VCaP (cell line): Measurements from ENCODE around the gene MFNG.

Experiments
- H3K27ac ChIP-seq: fragments of 450-650 bp; 2 replicates; pipeline ENCODE4 v1.5.1; 2017
- CTCF ChIP-seq: fragments of 450-650 bp; conservative IDR thresholded peaks from 2 replicates; pipeline ENCODE4 v1.5.1; 2017; ENCODE audit warnings: mild to moderate bottlenecking, moderate library complexity

Gene MFNG

GRCh38 chr22:37423283-37423682, 62.9 kb downstream of the MFNG start:
- H3K27ac ChIP-seq: no peak overlapping the region
- no peak for TF ChIP-seq CTCF

- H3K27ac ChIP-seq: no peak overlapping the region
- no peak for TF ChIP-seq CTCF
These were observed 64.7 kb downstream of the MFNG start for GRCh38 chr22:37421468-37421877.

GRCh38 chr22:37420686-37421467, 65.3 kb downstream of the MFNG start:
- peak overlapping the region; percentile 48; the same call in 1 of the 2 replicates for H3K27ac ChIP-seq
- no peak for TF ChIP-seq CTCF

GRCh38 chr22:37419969-37420685, 66.1 kb downstream of the MFNG start:
- H3K27ac ChIP-seq: peak overlapping the region; percentile 48; the same call in 1 of the 2 replicates
- no peak; the same call in 1 of the 2 replicates for TF ChIP-seq CTCF

GRCh38 chr22:37419370-37419968, 66.7 kb downstream of the MFNG start:
- no peak for TF ChIP-seq CTCF

More at GRCh38 chr22:37419370-37419968, 66.7 kb downstream of the MFNG start:
- peak overlapping the region; percentile 48; the same call in 1 of the 2 replicates for H3K27ac ChIP-seq
